Mesendoderm (in vitro differentiated cells): ENCODE data around the gene BRME1.

Experiments used
- DNase-seq: peaks from one replicate; pipeline ENCODE4 v3.0.0; 2013
- H2AK5ac ChIP-seq: 2 replicates; pipeline ENCODE4 v1.6.1; 2013; ENCODE audit warnings: low read length, inconsistent platforms
- H2BK120ac ChIP-seq: 2 replicates; pipeline ENCODE4 v1.6.1; 2013; ENCODE audit warnings: low read depth, mild to moderate bottlenecking, low read length, moderate library complexity, mixed read lengths
- H2BK15ac ChIP-seq: replicated peaks from 2 replicates; pipeline ENCODE4 v1.6.1; 2013; ENCODE audit warnings: low read depth, mild to moderate bottlenecking, moderate library complexity
- H2BK5ac ChIP-seq: 2 replicates; pipeline ENCODE4 v1.6.1; 2013; ENCODE audit warnings: low read length, inconsistent platforms
- H3K18ac ChIP-seq: 2 replicates; pipeline ENCODE4 v1.6.1; 2013; ENCODE audit warnings: mild to moderate bottlenecking, low read length, mixed read lengths
- H3K23ac ChIP-seq: one replicate; pipeline ENCODE4 v1.6.1; 2013; ENCODE audit warnings: low read length
- H3K27ac ChIP-seq: 2 replicates; pipeline ENCODE4 v1.5.1; 2013; ENCODE audit warnings: low read depth, mild to moderate bottlenecking, inconsistent platforms, low read length, moderate library complexity
- H3K27me3 ChIP-seq: 2 replicates; pipeline ENCODE4 v1.6.1; 2013; ENCODE audit warnings: low read length, control low read depth, mild to moderate bottlenecking, inconsistent platforms; ENCODE audit not compliant: insufficient read depth, poor library complexity
- H3K36me3 ChIP-seq: 2 replicates; pipeline ENCODE4 v1.6.1; 2013; ENCODE audit warnings: low read length, inconsistent platforms; ENCODE audit not compliant: control insufficient read depth, insufficient read depth
- H3K4ac ChIP-seq: one replicate; pipeline ENCODE4 v1.6.1; 2013; ENCODE audit warnings: low read depth, mild to moderate bottlenecking, low read length, moderate library complexity
- H3K4me1 ChIP-seq: 2 replicates; pipeline ENCODE4 v1.6.1; 2013; ENCODE audit warnings: low read depth, low read length, inconsistent platforms; ENCODE audit not compliant: control insufficient read depth
- H3K4me2 ChIP-seq: 2 replicates; pipeline ENCODE4 v1.6.1; 2013; ENCODE audit warnings: low read length
- H3K4me3 ChIP-seq: 2 replicates; pipeline ENCODE4 v1.5.1; 2013; ENCODE audit warnings: mild to moderate bottlenecking, low read length
- H3K56ac ChIP-seq: one replicate; pipeline ENCODE4 v1.6.1; 2013; ENCODE audit warnings: low read length
- H3K79me1 ChIP-seq: 2 replicates; pipeline ENCODE4 v1.6.1; 2013; ENCODE audit warnings: low read length, inconsistent platforms
- H3K79me2 ChIP-seq: 2 replicates; pipeline ENCODE4 v1.6.1; 2013; ENCODE audit warnings: mild to moderate bottlenecking, low read length; ENCODE audit not compliant: control insufficient read depth, insufficient read depth
- H3K9ac ChIP-seq: 2 replicates; pipeline ENCODE4 v1.6.1; 2013; ENCODE audit warnings: low read length, inconsistent platforms
- H4K5ac ChIP-seq: one replicate; pipeline ENCODE4 v1.6.1; 2013; ENCODE audit warnings: low read length
- H4K8ac ChIP-seq: one replicate; pipeline ENCODE4 v1.6.1; 2013; ENCODE audit warnings: low read depth, mild to moderate bottlenecking, control low read depth, low read length, moderate library complexity
- WGBS: extraction: QIAGEN DNeasy Blood & Tissue Kit; methylation state at CpG from one replicate; pipeline ENCODE4 v1.1.7; 2013; ENCODE audit warnings: low lambda C conversion rate, missing lambda C conversion rate; ENCODE audit not compliant: insufficient coverage; ENCODE audit errors: extremely low coverage; 5-methylcytosine and 5-hydroxymethylcytosine counted together

Gene BRME1

DNA sequence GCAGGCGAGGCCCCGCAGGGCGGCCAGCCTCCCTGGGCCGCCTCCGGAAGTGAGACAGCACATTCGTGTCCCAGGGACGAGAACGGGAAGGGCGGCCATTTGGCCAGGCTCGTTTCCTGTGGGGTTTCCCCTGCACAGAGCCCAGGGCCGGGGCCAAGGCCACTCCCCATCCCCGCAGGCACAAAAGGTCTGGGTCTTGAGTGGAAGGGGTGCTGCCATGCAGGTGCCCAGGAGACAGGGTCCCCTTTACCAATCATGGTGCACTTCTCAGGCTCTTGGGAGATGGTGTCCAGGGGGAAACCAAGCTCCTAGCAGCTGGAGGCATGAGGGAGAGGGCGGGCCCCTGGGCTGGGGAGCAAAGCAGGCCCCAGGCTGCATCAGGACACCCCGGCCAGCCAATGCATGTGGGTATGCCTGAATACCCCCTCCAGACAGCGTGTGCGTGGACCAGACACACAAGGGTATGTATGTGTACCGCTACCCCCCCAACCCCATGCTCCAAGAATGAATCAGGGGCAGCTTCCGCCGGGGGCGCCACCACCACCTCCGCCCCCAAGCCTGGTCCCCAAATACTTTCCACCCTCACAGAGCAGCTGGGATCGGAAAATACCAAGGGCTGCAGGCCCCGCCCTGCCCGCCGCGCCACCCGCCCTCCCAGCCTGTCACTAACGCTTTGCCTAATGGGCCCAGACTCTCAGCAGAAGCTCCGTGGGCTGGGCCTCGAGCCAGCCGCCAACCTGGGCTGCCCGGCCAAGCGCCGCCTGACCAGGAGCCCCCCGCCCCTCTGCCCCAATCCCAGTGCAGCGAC is 66.6 kb downstream of the BRME1 start:
- Histone ChIP-seq H2BK120ac (no peak overlapping the region), H2AK5ac (no peak overlapping the region), H2BK5ac (no peak overlapping the region), H3K23ac (peak overlapping the region; percentile 57), H3K79me2 (peaks cover 46% of the 10 kb centered on the region), H3K79me1 (peaks cover 11% of the 10 kb centered on the region), H3K4ac (no peak overlapping the region), H3K18ac (no peak overlapping the region), H4K5ac (no peak overlapping the region), H3K4me2 (no peak overlapping the region), H2BK15ac (no peak overlapping the region), H3K27me3 (no peaks in the 10 kb centered on the region), H3K9ac (peak overlapping the region; percentile 41), H3K56ac (peak overlapping the region; percentile 62), H4K8ac (no peak overlapping the region), H3K4me1 (peaks cover 4% of the 10 kb centered on the region), H3K27ac (peak overlapping the region; percentile 8), H3K4me3 (no peak overlapping the region), H3K36me3 (no peaks in the 10 kb centered on the region)
- no peak for DNase-seq
- WGBS, result no CpG with 5 or more reads among the region's 36 CpGs

DNA sequence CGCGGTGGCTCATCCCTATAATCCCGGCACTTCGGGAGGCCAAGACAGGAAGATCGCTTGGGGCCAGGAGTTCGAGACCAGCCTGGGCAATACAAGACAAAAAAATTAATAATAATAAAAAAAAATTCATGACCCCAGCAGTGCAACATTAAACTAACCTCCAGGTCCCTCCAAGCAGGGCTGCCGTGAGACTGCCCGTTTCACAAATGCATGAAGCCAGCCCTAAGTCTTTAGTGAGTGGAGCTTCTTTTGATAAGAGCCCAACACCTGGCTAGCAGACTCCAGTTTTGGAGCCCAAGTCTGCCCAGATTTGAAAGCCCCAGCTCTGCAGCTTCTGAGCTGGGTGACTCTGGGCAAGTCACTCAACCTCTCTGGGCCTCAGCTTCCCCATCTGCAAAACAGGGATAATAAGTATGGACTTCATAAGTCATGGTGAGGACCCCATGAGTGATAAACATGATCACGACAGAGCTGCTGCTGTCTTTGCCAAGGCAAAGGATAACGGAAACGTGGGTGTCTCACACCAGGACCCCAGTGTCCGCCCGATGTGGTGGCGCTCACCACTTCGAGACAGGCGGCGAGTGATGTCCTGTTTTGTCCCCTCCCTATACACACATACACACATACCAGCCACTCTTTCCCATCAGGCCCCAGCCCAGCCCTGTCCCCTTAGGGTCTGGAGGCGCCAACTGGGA is 67.3 kb downstream of the BRME1 start:
- Histone ChIP-seq H4K5ac (no peak overlapping the region), H2AK5ac (no peak overlapping the region), H3K27ac (no peak overlapping the region), H3K9ac (no peak overlapping the region), H2BK5ac (no peak overlapping the region), H3K4ac (no peak overlapping the region), H3K4me2 (no peak overlapping the region), H3K27me3 (no peaks in the 10 kb centered on the region), H3K79me2 (peaks cover 46% of the 10 kb centered on the region), H3K79me1 (peaks cover 11% of the 10 kb centered on the region), H2BK15ac (no peak overlapping the region), H2BK120ac (no peak overlapping the region), H3K18ac (no peak overlapping the region), H3K36me3 (peaks cover 1% of the 10 kb centered on the region), H3K23ac (no peak overlapping the region), H4K8ac (no peak overlapping the region), H3K56ac (peak overlapping the region; percentile 62), H3K4me3 (no peak overlapping the region), H3K4me1 (peaks cover 4% of the 10 kb centered on the region)
- DNase-seq, result no peak
- no CpG with 5 or more reads among the region's 18 CpGs for WGBS

DNA sequence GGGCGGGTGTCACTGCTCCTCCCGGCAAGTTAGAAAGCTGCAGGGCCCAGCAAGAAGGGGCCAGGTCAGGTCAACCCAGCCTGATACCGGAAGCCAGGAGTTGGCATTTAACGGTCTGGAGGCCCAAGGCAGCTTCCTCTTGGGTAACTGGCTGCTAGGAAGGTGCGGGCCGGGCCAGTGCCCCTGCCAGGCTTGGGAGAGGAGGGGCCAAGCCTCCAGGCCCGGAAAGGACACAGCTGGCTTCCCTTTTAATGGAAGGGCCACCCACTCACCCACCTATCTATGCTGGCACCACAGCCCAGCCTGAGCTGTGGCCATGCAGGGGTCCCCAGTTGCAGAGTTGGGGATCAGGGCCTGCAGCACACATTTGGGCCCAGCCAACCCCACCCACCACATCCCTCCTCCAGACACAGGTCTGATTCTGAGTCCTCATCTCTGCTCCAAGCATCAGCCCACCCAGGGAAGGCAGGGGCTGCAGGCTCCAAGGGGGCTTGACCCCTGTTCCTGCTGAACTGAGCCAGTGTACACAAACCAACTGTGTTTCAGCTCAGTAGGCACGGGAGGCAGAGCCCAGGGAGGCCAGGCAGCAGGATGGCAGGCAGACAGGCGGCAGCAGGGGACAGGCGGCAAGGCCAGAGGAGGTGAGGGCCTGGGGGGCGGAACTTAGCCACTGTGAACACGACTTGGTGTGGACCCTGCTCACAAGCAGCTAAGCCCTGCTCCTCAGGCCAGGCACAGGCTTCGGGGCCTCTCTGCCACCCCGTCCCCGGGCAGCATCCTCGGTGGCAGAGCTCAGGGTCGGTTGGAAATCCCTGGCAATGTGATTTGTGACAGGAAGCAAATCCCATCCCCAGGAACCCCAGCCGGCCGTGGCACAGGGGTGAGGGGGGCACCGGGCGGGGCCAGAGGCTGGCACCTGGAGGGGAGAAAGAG is 69.9 kb downstream of the BRME1 start:
- H2BK5ac ChIP-seq, result no peak overlapping the region
- peaks cover 1% of the 10 kb centered on the region for H3K4me1 ChIP-seq
- H4K8ac ChIP-seq, result no peak overlapping the region
- no peak for DNase-seq
- H3K56ac ChIP-seq, result peak overlapping the region; percentile 15
- H3K18ac ChIP-seq, result no peak overlapping the region
- H2BK120ac ChIP-seq, result no peak overlapping the region
- no peak overlapping the region for H3K4ac ChIP-seq
- no CpG with 5 or more reads among the region's 21 CpGs for WGBS
- H3K27ac ChIP-seq, result no peak overlapping the region
- no peak overlapping the region for H3K4me3 ChIP-seq
- no peak overlapping the region for H3K4me2 ChIP-seq
- H3K79me2 ChIP-seq, result peaks cover 30% of the 10 kb centered on the region
- no peaks in the 10 kb centered on the region for H3K27me3 ChIP-seq
- no peak overlapping the region for H2AK5ac ChIP-seq
- peaks cover 1% of the 10 kb centered on the region for H3K36me3 ChIP-seq
- no peak overlapping the region for H3K9ac ChIP-seq
- no peak overlapping the region for H2BK15ac ChIP-seq
- H4K5ac ChIP-seq, result no peak overlapping the region
- no peak overlapping the region for H3K23ac ChIP-seq
- H3K79me1 ChIP-seq, result peaks cover 9% of the 10 kb centered on the region

DNA sequence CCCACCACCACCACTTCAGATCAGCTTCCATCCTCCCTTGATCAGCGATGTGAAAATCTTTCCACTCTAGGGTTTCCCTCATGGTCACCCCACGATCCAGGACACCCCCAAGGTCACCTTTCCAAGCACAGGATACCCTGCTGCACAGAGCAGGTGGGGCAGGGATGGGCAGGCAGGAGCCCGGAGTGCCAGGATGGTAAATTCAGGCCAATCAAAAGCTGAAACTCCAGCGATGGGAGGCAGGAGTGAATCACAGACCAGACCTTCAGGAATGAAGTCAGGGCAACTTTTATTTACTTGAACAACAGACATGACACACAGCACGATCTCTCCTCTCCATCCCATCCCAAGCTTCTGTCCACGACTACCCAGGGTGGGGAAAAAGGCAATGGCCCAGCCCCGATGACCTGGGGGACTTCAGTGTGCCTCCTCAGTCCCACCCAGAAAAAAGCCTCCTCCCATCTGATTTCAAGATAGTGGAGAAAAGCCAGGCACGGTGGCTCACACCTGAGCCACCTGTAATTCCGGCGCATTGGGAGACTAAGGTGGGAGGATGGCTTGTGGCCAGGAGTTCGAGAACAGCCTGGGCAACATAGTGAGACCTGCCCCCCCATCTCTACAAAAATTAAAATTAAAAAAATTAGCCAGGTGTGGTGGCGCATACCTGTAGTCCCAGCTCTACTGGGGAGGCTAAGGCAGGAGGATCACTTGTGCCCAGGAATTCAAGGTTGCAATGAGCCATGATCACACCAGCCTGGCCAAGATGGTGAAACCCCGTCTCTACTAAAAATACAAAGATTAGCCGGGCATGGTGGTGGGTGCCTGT is 71.5 kb downstream of the BRME1 start:
- Histone ChIP-seq H3K4me3 (no peak overlapping the region), H2BK5ac (no peak overlapping the region), H3K79me2 (peaks cover 16% of the 10 kb centered on the region), H4K8ac (no peak overlapping the region), H2AK5ac (no peak overlapping the region), H3K36me3 (peaks cover 6% of the 10 kb centered on the region), H3K4me2 (no peak overlapping the region), H3K9ac (no peak overlapping the region), H3K18ac (no peak overlapping the region), H3K27me3 (no peaks in the 10 kb centered on the region), H3K79me1 (peaks cover 8% of the 10 kb centered on the region), H3K4ac (no peak overlapping the region), H3K27ac (no peak overlapping the region), H3K23ac (no peak overlapping the region), H3K4me1 (no peaks in the 10 kb centered on the region), H4K5ac (no peak overlapping the region), H2BK15ac (no peak overlapping the region), H2BK120ac (no peak overlapping the region), H3K56ac (no peak overlapping the region)
- WGBS, result no CpG with 5 or more reads among the region's 14 CpGs
- DNase-seq, result peak; percentile 56
